ENCODE results near the gene HS1BP3.
A peak's percentile ranks its signal among the peaks of the same experiment; 100 is the strongest.

The HS1BP3 gene

GRCh38 chr2:20608666-20609348, 42.1 kb downstream of the HS1BP3 start:
- H3K27ac ChIP-seq = no peak overlapping the region
- no peak for DNase-seq (ENCODE audit: low read depth, low spot score)

DNA sequence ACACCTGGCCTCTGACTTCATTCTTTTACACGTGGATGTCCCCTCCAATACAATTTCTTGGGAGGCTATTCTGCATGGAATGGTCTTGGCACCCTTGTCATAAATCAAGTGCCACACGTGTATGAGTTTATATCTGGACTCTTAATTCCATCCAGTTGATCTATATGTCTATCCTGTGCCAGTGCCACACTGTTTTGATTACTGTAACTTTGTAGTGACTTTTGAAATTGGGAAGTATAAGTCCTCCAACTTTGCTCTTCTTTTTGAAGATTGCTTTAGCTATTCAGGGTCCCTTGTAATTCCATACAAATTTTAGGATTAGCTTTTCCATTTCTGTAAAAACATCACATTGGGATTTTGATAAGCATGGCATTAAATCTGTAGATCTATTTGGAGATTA, 43.5 kb downstream of the HS1BP3 start:
- no peak for DNase-seq (ENCODE audit: low read depth, low spot score)
- H3K27ac ChIP-seq = no peak overlapping the region

- DNase-seq (ENCODE audit: low read depth, low spot score) = no peak
- no peak overlapping the region for H3K27ac ChIP-seq
Observed at GRCh38 chr2:20606198-20606597, 44.7 kb downstream of the HS1BP3 start.

- H3K27ac ChIP-seq = peak overlapping the region; percentile 8
- no peak for DNase-seq (ENCODE audit: low read depth, low spot score)
Observed at GRCh38 chr2:20604951-20605381, 45.9 kb downstream of the HS1BP3 start.

GRCh38 chr2:20604401-20604911, 46.4 kb downstream of the HS1BP3 start:
- H3K27ac ChIP-seq = peak overlapping the region; percentile 8
- no peak for DNase-seq (ENCODE audit: low read depth, low spot score)

DNA sequence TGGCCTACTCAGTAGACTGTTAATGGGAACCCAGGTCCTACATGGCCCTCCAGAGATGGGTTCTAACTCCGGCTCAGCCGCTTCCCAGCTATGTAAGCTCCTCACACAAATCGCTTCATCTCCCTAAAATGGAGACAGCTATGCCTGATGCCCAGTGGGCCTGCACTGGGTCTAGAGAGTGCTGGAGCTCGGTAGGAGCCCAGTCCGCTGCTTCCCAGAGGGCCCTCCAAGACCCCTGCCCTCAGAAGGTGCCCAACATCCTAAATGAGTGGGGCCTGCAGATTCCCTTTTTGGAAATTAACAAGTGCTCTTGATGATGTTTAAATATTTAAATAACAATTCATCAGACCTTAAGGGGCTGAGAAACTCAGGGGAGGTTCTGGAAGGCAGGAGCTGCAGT, 47.1 kb downstream of the HS1BP3 start:
- DNase-seq (ENCODE audit: low read depth, low spot score) = no peak
- no peak overlapping the region for H3K27ac ChIP-seq

GRCh38 chr2:20602803-20603202, 48.1 kb downstream of the HS1BP3 start:
- DNase-seq (ENCODE audit: low read depth, low spot score) = no peak

GRCh38 chr2:20600756-20601325, 50.1 kb downstream of the HS1BP3 start:
- H3K27ac ChIP-seq = no peak overlapping the region
- no peak for DNase-seq (ENCODE audit: low read depth, low spot score)

More at GRCh38 chr2:20602803-20603202, 48.1 kb downstream of the HS1BP3 start:
- no peak overlapping the region for H3K27ac ChIP-seq

GRCh38 chr2:20599861-20600461, 50.9 kb downstream of the HS1BP3 start:
- H3K27ac ChIP-seq = no peak overlapping the region
- no peak for DNase-seq (ENCODE audit: low read depth, low spot score)

GRCh38 chr2:20599001-20599600, 51.8 kb downstream of the HS1BP3 start:
- no peak overlapping the region for H3K27ac ChIP-seq
- DNase-seq (ENCODE audit: low read depth, low spot score) = no peak

- no peak for DNase-seq (ENCODE audit: low read depth, low spot score)
- no peak overlapping the region for H3K27ac ChIP-seq
Observed at GRCh38 chr2:20597860-20598183, 53.1 kb downstream of the HS1BP3 start.

DNA sequence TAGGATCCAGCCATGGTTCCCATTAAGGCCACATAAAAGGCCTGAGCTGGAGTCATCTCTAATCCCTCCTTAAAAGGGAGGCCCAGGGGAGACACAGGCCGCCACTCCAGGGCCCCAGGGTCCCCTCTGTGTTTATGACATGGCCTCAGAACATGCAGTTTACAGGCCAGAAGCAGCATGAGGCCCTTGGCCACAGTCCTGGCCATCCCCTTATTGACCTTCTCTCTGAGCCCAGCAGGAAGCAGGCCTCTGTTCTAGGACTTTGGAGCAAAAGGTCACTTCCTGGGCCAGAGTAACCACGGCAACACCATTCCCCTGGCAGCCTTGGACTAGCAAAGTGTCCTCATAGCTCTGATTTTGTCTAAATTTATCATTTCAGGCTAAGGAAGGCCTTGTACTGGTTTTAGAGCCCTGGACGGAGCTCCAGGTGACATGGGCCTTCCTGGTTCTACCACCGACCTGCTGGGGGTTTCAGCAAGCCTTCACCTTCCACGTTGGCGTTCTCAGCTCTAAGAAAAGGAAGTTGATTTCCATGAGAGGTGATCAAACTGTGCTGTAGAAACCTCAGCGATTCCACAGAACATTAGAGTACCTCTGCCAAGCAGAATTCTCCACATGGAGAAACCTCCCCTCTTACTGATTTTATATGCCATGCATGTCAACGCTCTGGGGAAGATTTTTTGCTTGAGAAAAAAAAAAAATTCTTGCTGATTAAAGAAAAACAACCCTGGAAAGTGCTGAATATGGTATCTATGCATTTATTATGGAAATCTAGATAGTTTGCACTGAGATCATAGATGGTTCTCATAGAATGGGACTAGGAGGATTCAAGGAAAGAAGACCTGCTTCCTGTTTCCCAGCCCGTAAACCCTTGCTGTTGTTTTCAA, 53.7 kb downstream of the HS1BP3 start:
- no peak for DNase-seq (ENCODE audit: low read depth, low spot score)
- no peak overlapping the region for H3K27ac ChIP-seq

- peak overlapping the region; percentile 41 for H3K27ac ChIP-seq
- no peak for DNase-seq (ENCODE audit: low read depth, low spot score)
Observed at GRCh38 chr2:20596193-20596972, 54.5 kb downstream of the HS1BP3 start.

GRCh38 chr2:20595439-20596192, 55.3 kb downstream of the HS1BP3 start:
- H3K27ac ChIP-seq = peak overlapping the region; percentile 41

DNA sequence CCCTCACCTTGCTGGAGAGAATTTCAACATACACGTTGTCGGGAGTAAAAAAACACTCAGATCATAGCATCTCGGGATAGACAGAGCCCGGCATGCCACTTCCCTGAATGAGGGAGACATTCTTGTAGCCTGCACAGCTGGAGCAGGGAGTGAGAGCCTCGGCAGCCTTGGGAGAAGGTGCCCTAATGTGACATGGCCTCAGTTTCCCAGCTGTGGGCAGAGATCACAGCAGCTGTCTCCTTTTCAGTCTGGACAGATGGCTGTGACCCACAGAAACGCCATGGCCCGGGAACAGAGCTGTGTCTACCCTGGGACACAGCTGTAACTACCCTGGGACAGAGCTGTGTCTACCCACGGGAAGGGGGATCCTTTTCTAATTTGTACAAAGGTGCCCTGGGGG, 55.9 kb downstream of the HS1BP3 start:
- DNase-seq (ENCODE audit: low read depth, low spot score) = no peak
- no peak overlapping the region for H3K27ac ChIP-seq

More at GRCh38 chr2:20595439-20596192, 55.3 kb downstream of the HS1BP3 start:
- DNase-seq (ENCODE audit: low read depth, low spot score) = no peak

DNA sequence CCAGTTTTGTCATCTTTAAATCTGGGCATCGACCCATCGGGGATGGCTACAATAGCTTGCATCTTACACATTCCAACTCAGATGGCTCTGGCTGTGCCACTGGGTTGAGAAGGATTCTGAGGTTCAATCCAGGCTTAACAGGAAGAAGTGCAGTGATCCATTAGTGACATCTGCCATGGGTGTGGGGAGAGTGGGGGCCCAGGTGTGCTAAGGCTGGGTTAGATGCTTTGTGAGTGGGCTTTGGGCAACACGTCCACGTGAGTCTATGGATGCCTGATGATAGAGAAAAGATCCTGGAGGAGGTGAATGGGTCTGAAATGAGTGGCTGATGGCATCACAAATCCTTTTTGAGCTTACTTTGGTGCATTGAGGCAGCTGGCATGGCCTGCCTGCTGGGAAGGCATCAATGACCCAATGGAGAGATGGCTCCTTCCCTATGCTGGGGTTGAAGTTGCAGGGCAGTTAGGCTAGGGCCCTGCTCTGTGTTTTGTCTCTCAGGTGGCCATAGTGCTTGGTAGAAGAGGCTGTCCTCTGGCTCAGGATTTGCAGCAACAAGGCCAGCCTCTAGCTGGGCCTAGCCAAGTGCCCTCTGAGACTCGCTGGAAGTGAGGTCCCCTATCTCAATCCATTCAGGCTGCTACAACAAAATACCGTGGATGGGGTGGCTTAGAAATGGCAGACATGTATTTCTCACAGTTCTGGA, 56.7 kb downstream of the HS1BP3 start:
- H3K27ac ChIP-seq = peak overlapping the region; percentile 83
- no peak for DNase-seq (ENCODE audit: low read depth, low spot score)

GRCh38 chr2:20593072-20594034, 57.5 kb downstream of the HS1BP3 start:
- DNase-seq (ENCODE audit: low read depth, low spot score) = peak; percentile 76
- H3K27ac ChIP-seq = peak overlapping the region; percentile 83

All from epithelial cell of prostate (primary cell).